SK-N-MC (cell line): Measurements from ENCODE around the gene IMMP2L.

Experiments
- EZH2 ChIP-seq: fragments of 200-600 bp; sonication (generic); IDR thresholded peaks from one replicate; pipeline ENCODE4 v1.6.1; 2017; ENCODE audit warnings: antibody characterized with exemption
- POLR2AphosphoS5 ChIP-seq: IDR thresholded peaks from 2 replicates; pipeline ENCODE4 v1.6.1; 2012; ENCODE audit warnings: mild to moderate bottlenecking, low read depth, low read length, borderline replicate concordance

GRCh38 chr7:110775046-110775445 lies 787.2 kb downstream of the IMMP2L start:
- no peak for TF ChIP-seq POLR2AphosphoS5
- no peak for TF ChIP-seq EZH2
